H1 (cell line): ENCODE measurements around the gene SLC7A14. TPM values are rescaled to one million over a fixed set of nuclear protein-coding genes. Genes with fewer than 3 reads are reported as not detected.
A peak's percentile ranks its signal among the peaks of the same experiment; 100 is the strongest.

Source experiments
- CTCF ChIA-PET: fragments of 300-600 bp; sonication (Branson Sonifier 250); formaldehyde crosslinking; loops from one replicate; lab custom pipeline; 2021; ENCODE audit not compliant: partially characterized antibody; lab: Charles Lee
- POLR2A ChIA-PET: fragments of 300-600 bp; sonication (Branson Sonifier 250); formaldehyde crosslinking; loops from one replicate; lab custom pipeline; 2021; ENCODE audit warnings: inconsistent platforms; ENCODE audit not compliant: partially characterized antibody; lab: Charles Lee
- DNase-seq, 2 experiments: peaks; one replicate each; pipeline versions ENCODE4 v3.0.0 to v3.0.0-alpha.2; 2010 to 2022; ENCODE audit warnings: low spot score in 2 of 2, low read depth in 1 of 2, mixed read lengths in 1 of 2
- FAIRE-seq: peaks from 2 replicates; lab custom pipeline; 2011; peaks lifted over from hg19 to GRCh38; lab: Jason Lieb, UNC
- H2AFZ ChIP-seq: 2 replicates; pipeline ENCODE4 v1.8.1; 2012; ENCODE audit warnings: low read length, inconsistent platforms
- H2AK5ac ChIP-seq: 2 replicates; pipeline ENCODE4 v1.6.1; 2013; ENCODE audit warnings: low read depth, low read length
- H2BK120ac ChIP-seq: replicated peaks from 2 replicates; pipeline ENCODE3; 2013; ENCODE audit warnings: low read depth, low read length, inconsistent platforms
- H2BK12ac ChIP-seq: 2 replicates; pipeline ENCODE4 v1.6.1; 2013; ENCODE audit warnings: low read depth, low read length
- H2BK15ac ChIP-seq: 2 replicates; pipeline ENCODE4 v1.6.1; 2013; ENCODE audit warnings: low read length
- H2BK20ac ChIP-seq: 2 replicates; pipeline ENCODE4 v1.6.1; 2013; ENCODE audit warnings: low read length
- H2BK5ac ChIP-seq: 2 replicates; pipeline ENCODE4 v1.6.1; 2013; ENCODE audit warnings: low read depth, low read length
- H3K14ac ChIP-seq: 2 replicates; pipeline ENCODE4 v1.6.1; 2013; ENCODE audit warnings: inconsistent platforms; ENCODE audit not compliant: insufficient read length
- H3K18ac ChIP-seq: 2 replicates; pipeline ENCODE4 v1.6.1; 2013; ENCODE audit warnings: low read length; ENCODE audit errors: extremely low read depth
- H3K23ac ChIP-seq: 2 replicates; pipeline ENCODE4 v1.6.1; 2013; ENCODE audit warnings: inconsistent platforms; ENCODE audit not compliant: insufficient read length
- H3K23me2 ChIP-seq: 2 replicates; pipeline ENCODE4 v1.6.1; 2013; ENCODE audit warnings: low read depth, low read length
- H3K27ac ChIP-seq: 2 replicates; pipeline ENCODE4 v1.6.1; 2011; ENCODE audit warnings: low read depth, low read length, inconsistent platforms
- H3K27me3 ChIP-seq, 4 experiments: replicated peaks in 1 of 4; 1 replicate in 1 of 4; 2 replicates in 3 of 4; pipeline versions ENCODE4 v1.6.1 to v1.8.1; 2011 to 2013; ENCODE audit warnings: low read length in 3 of 4, mild to moderate bottlenecking in 3 of 4, inconsistent platforms in 2 of 4, mixed read lengths in 2 of 4, moderate library complexity in 1 of 4; ENCODE audit not compliant: control insufficient read depth in 3 of 4, insufficient read depth in 3 of 4; ENCODE audit errors: extremely low read depth in 1 of 4
- H3K36me3 ChIP-seq, 4 experiments: 2 replicates each; pipeline versions ENCODE4 v1.6.1 to v1.8.1; 2011 to 2013; ENCODE audit warnings: mild to moderate bottlenecking in 4 of 4, low read length in 3 of 4, moderate library complexity in 2 of 4, control low read depth in 1 of 4, inconsistent platforms in 1 of 4; ENCODE audit not compliant: insufficient read depth in 4 of 4, control insufficient read depth in 2 of 4
- H3K4ac ChIP-seq: replicated peaks from 2 replicates; pipeline ENCODE3; 2013; ENCODE audit warnings: low read length, low read depth, mixed read lengths, inconsistent platforms; ENCODE audit not compliant: insufficient read length
- H3K4me1 ChIP-seq, 4 experiments: replicated peaks in 1 of 4; 1 replicate in 1 of 4; 2 replicates in 3 of 4; pipeline versions ENCODE4 v1.6.1 to v1.8.1; 2011 to 2013; ENCODE audit warnings: low read length in 3 of 4, inconsistent platforms in 2 of 4, mixed read lengths in 1 of 4; ENCODE audit not compliant: insufficient read depth in 4 of 4, control insufficient read depth in 3 of 4
- H3K4me2 ChIP-seq, 2 experiments: 2 replicates each; pipeline versions ENCODE4 v1.6.1 to v1.8.1; 2011 to 2013; ENCODE audit warnings: low read depth in 2 of 2, low read length in 2 of 2, control low read depth in 1 of 2, inconsistent platforms in 1 of 2, mild to moderate bottlenecking in 1 of 2; ENCODE audit not compliant: insufficient read depth in 1 of 2
- H3K4me3 ChIP-seq, 4 experiments: fragments of 200-600, 300-600 bp in 1 of 4; sonication (generic), shearing (Covaris generic), sonication (Bioruptor Twin) in 1 of 4; 2 replicates each; pipeline versions ENCODE4 v1.5.1 to v1.8.1; 2011 to 2016; ENCODE audit warnings: low read length in 4 of 4, low read depth in 3 of 4, control low read depth in 2 of 4, inconsistent platforms in 2 of 4, mild to moderate bottlenecking in 2 of 4, mixed read lengths in 1 of 4, moderate library complexity in 1 of 4; ENCODE audit not compliant: insufficient read depth in 2 of 4; ENCODE audit errors: extremely low read depth in 1 of 4
- H3K56ac ChIP-seq: replicated peaks from 2 replicates; pipeline ENCODE3; 2013; ENCODE audit warnings: low read depth, mild to moderate bottlenecking, mixed read lengths, low read length, inconsistent platforms; ENCODE audit not compliant: insufficient read length
- H3K79me1 ChIP-seq: 2 replicates; pipeline ENCODE4 v1.6.1; 2013; ENCODE audit warnings: low read depth, low read length, control low read depth
- H3K79me2 ChIP-seq, 2 experiments: 2 replicates each; pipeline versions ENCODE4 v1.6.1 to v1.8.1; 2012 to 2013; ENCODE audit warnings: low read length in 2 of 2, mild to moderate bottlenecking in 2 of 2, inconsistent platforms in 1 of 2; ENCODE audit not compliant: insufficient read depth in 2 of 2, control insufficient read depth in 1 of 2
- H3K9ac ChIP-seq, 4 experiments: replicated peaks in 1 of 4; 1 replicate in 1 of 4; 2 replicates in 3 of 4; pipeline versions ENCODE4 v1.6.1 to v1.8.1; 2011 to 2013; ENCODE audit warnings: low read depth in 3 of 4, low read length in 3 of 4, control low read depth in 2 of 4, mild to moderate bottlenecking in 2 of 4, moderate library complexity in 2 of 4, inconsistent platforms in 1 of 4; ENCODE audit errors: extremely low read depth in 1 of 4
- H3K9me3 ChIP-seq, 2 experiments: 2 replicates each; pipeline versions ENCODE4 v1.6.1 to v1.8.1; 2012 to 2013; ENCODE audit warnings: mild to moderate bottlenecking in 2 of 2, moderate library complexity in 2 of 2, control low read depth in 1 of 2, inconsistent platforms in 1 of 2, low read depth in 1 of 2, low read length in 1 of 2, mixed read lengths in 1 of 2; ENCODE audit not compliant: insufficient read depth in 2 of 2
- H4K20me1 ChIP-seq, 2 experiments: replicated peaks in 1 of 2; 2 replicates each; pipeline versions ENCODE3 to v1.8.1; 2011 to 2013; ENCODE audit warnings: inconsistent platforms in 2 of 2, low read length in 2 of 2, mild to moderate bottlenecking in 1 of 2; ENCODE audit not compliant: insufficient read depth in 2 of 2, control insufficient read depth in 1 of 2
- H4K5ac ChIP-seq: 2 replicates; pipeline ENCODE4 v1.6.1; 2013; ENCODE audit warnings: low read length, low read depth, mixed read lengths, inconsistent platforms; ENCODE audit not compliant: insufficient read length
- H4K8ac ChIP-seq: 2 replicates; pipeline ENCODE4 v1.8.0; 2013; ENCODE audit warnings: mild to moderate bottlenecking, moderate library complexity, low read length, inconsistent platforms; ENCODE audit not compliant: insufficient read depth; ENCODE audit errors: extremely low read depth
- H4K91ac ChIP-seq: replicated peaks from 2 replicates; pipeline ENCODE3; 2013; ENCODE audit warnings: low read length, mixed read lengths, inconsistent platforms; ENCODE audit not compliant: insufficient read length
- JUN ChIP-seq: IDR thresholded peaks from 2 replicates; pipeline ENCODE4 v1.6.1; 2011; ENCODE audit warnings: low read depth, mild to moderate bottlenecking, improper control_type of control experiment, low read length
- TBP ChIP-seq: IDR thresholded peaks from 2 replicates; pipeline ENCODE4 v1.6.1; 2011; ENCODE audit warnings: low read depth, low read length, improper control_type of control experiment
- WGBS, 2 experiments: shearing (Covaris generic) in 1 of 2; methylation state at CpG; one replicate each; pipeline versions ENCODE4 v1.1.6 to v1.1.7; 2013 to 2015; ENCODE audit warnings: low lambda C conversion rate in 2 of 2, mixed read lengths in 2 of 2, inconsistent platforms in 1 of 2, low coverage in 1 of 2, missing lambda C conversion rate in 1 of 2; ENCODE audit not compliant: insufficient replicate concordance in 2 of 2, insufficient coverage in 1 of 2, insufficient read length in 1 of 2; ENCODE audit errors: extremely low coverage in 1 of 2, missing lambda C conversion rate in 1 of 2; 5-methylcytosine and 5-hydroxymethylcytosine counted together
- polyA plus RNA-seq, 7 experiments: library from polyadenylated mRNA; depleted of rRNA in 3 of 7; stranded (reverse) in 5 of 7; unstranded in 2 of 7; fragments of >200 nt in 5 of 7; fragments of 200-250 nt in 2 of 7; gene quantifications; 1 replicate in 5 of 7; 2 replicates in 1 of 7; 4 replicates in 1 of 7; pipeline versions ENCODE4 v1.2.1 to v1.2.3, GENCODE V29; 2011 to 2013; ENCODE audit warnings: missing spikeins in 2 of 7, mixed read lengths in 2 of 7
- total RNA-seq: library from RNA; stranded (reverse); fragmentation: NEBNext Ultra II Directional; extraction: Animal tissue kit (Norgen Biotek cat#: 25700); gene quantifications from 2 replicates; pipeline ENCODE4 v1.2.1, GENCODE V29; 2021

SLC7A14 gene
- total and polyA plus RNA-seq, 2 of the 8 experiments (the other 6 are each of a cell fraction or from before 2014, with no cell fraction given): 0.21 to 0.95 TPM

DNA sequence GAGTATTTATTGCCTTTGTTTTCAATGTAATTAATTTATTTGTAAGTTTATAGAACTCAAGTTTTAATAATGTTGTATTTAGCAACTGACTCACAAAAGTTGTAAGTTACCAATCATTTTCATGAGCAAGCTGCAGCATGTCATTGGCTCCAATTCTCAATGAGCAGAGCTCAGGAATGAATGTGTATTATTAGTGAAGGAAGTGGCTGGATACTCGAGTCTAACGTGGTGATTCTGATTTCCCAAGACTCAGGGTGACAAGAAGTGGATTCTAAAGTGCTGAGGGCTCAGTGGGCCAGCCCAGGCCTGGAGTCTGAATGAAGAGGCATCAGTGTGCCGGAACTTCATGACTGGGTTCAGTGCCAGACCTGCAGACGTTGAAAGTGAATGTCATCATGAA lies 127.6 kb downstream of the SLC7A14 start:
- TF ChIP-seq JUN (no peak), TBP (no peak)
- Histone ChIP-seq H3K27me3 (no peaks in the 10 kb centered on the region), H3K9ac (no peak overlapping the region), H4K5ac (no peak overlapping the region), H3K14ac (no peak overlapping the region), H3K9me3 (no peaks in the 10 kb centered on the region), H3K4me3 (no peak overlapping the region), H2AFZ (no peak overlapping the region), H2BK12ac (no peak overlapping the region), H3K23ac (no peak overlapping the region), H2BK15ac (no peak overlapping the region), H3K56ac (no peak overlapping the region), H2AK5ac (no peak overlapping the region), H3K23me2 (no peaks in the 10 kb centered on the region), H3K36me3 (no peaks in the 10 kb centered on the region), H3K4me2 (no peak overlapping the region), H3K4ac (no peak overlapping the region), H4K8ac (no peak overlapping the region), H3K27ac (no peak overlapping the region), H4K91ac (no peak overlapping the region), H4K20me1 (no peaks in the 10 kb centered on the region), H3K4me1 (no peaks in the 10 kb centered on the region), H2BK120ac (no peak overlapping the region), H3K18ac (no peak overlapping the region), H3K79me2 (no peaks in the 10 kb centered on the region), H2BK20ac (no peak overlapping the region), H3K79me1 (no peaks in the 10 kb centered on the region), H2BK5ac (no peak overlapping the region)
- 66% methylated on average over 4 of the region's 4 CpGs; no CpG with 5 or more reads in 1 of the 2 experiments for WGBS, 2 experiments
- CTCF ChIA-PET: interaction anchor here (0.8 to 3.2 kb wide), 9 partner anchors 15 to 398 kb away, joined by 3 to 17 read pairs (median 4); no protein-coding TSS in a partner anchor
- FAIRE-seq (no peak), DNase-seq (peak in 1 of 2 experiments; percentile 24)
- POLR2A ChIA-PET: no interaction called here
